ENCODE data around the gene FAM171A2.
A peak's percentile ranks its signal among the peaks of the same experiment; 100 is the strongest.

FAM171A2 gene

DNA sequence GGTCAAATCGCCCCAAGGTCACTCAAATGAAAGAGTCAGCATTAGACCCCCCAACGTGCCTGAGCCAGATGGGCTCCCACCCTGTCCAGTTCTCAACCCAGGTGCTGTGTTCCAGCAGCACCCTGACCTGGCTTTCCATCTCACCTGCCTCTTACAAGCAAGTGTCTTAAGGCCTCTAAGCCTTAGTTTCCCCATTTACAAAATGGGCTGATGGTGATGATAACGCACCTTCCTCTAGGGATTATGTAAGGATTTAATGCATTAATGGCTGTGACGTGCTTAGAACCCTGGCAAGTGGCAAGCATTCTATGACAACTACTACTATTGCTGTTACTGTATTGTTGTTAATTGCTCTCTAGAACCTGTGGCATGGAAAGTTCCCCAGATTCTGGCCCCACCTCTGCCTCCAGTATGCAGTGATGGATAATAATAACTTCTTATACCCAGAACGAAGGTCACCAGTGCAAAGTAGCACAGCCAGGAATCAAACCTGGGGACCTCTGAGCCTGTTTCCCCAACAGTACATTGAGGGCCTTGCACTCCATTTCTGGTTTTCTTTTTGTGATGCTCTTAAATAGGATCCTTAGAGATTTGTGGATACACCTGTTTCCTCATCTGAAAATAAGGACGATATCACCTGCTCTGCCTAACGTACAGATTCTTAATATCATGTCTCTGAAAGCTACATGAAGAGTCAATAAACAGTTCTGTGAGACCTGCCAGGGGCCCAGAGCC lies 35.8 kb downstream of the FAM171A2 start:
- no peak overlapping the region for H3K4me3 ChIP-seq (ENCODE audit: low read depth, low read length)
- TF ChIP-seq, protein P1, sequence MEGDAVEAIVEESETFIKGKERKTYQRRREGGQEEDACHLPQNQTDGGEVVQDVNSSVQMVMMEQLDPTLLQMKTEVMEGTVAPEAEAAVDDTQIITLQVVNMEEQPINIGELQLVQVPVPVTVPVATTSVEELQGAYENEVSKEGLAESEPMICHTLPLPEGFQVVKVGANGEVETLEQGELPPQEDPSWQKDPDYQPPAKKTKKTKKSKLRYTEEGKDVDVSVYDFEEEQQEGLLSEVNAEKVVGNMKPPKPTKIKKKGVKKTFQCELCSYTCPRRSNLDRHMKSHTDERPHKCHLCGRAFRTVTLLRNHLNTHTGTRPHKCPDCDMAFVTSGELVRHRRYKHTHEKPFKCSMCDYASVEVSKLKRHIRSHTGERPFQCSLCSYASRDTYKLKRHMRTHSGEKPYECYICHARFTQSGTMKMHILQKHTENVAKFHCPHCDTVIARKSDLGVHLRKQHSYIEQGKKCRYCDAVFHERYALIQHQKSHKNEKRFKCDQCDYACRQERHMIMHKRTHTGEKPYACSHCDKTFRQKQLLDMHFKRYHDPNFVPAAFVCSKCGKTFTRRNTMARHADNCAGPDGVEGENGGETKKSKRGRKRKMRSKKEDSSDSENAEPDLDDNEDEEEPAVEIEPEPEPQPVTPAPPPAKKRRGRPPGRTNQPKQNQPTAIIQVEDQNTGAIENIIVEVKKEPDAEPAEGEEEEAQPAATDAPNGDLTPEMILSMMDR (IDR thresholded peaks at IDR 0.05; ENCODE audit: low read depth, low read length), result no peak

DNA sequence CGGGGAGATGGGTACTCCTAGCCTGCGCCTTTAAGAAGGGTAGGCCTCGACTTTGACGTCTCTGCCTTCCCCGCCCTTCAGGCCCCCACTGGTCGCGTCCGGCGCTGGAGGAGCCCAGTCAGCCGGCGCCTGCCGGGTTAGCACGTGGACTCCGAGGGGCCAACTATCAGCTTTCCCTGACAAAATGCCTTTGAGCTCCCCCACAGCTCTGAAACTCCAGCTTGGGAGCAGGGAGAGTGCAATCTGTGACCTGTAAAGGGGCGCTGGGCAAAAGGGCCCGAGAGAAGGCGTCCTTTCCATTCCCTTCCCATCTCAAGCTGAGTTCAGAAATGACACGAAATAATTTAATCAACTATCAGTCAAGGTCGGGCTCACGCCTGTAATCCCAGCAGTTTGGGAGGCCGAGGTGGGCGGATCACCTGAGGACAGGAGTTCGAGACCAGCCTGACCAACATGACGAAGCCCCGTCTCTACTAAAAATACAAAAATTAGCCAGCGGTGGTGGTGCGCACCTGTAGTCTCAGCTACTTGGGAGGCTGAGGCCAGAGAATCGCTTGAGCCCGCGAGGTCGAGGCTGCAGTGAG lies 36.7 kb downstream of the FAM171A2 start:
- TF ChIP-seq, protein P1 (IDR thresholded peaks at IDR 0.05; ENCODE audit: low read depth, low read length), result no peak
- no peak overlapping the region for H3K4me3 ChIP-seq (ENCODE audit: low read depth, low read length)

DNA sequence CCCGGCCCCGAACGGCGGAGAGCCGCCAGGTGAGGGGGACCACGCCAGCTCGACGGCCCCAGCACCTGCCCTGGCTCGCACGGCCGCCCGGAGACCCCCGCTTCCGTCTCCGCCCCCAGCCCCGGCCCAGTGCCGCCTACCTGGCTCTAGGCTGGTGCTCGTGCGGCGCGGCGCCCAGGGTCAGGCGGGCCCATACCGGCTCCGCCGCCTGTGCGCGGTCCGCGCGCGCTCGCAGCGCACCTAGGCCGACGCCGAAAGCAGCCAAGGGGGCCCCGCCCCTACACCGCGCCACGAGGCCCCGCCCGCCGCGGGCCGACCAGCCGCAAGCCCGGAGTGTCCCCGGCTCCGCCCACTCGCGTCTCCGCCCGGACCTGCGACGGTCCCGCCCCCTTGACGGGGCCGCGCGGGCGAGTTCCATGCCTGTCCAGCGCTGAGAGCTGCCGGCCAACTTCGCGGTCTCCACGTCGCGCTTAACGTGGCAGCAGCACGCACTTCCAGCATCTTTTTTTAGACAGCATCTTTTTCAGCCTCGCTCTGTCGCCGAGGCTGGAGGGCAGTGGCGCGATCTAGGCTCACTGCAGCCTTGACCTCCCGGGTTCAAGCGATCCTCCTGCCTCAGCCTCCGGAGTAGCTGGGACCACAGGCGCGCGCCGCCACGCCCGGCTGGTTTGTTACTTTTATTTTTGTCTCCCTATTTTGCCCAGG lies 38.9 kb downstream of the FAM171A2 start, which contains the start of gene SLC25A39:
Gene SLC25A39, minus strand, starts transcription at position 253 of the 705 bp plus-strand sequence. CDS start 1,261 bp downstream, outside the sequence.
- TF ChIP-seq, protein P1 (IDR thresholded peaks at IDR 0.05; ENCODE audit: low read depth, low read length), result no peak
- H3K4me3 ChIP-seq (ENCODE audit: low read depth, low read length), result peak within 1 kb of the TSS; percentile 84

DNA sequence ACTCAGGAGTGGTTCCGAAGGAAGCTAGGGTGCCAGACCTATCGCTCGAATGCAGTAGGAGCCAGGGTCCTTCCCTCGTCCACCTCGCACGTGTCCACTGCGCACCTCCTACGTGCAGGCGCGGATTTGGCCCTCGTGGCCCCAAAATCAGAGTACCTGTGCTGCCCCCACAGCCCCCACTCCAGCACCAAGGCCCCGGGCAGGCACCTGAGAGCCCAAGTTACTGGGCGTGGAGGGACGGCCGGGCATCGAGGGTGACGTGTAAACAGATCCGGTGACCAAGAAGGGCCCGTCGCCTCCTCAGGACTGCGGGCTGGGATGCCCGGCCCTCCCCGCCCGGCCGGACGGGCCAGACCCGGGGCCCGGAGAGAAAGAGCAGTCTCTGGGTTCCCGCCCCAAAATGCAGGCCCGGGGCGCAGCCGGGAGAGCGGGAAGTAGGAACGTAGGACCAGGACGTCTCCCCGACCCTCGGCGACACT lies 39.5 kb downstream of the FAM171A2 start:
- TF ChIP-seq, protein P1 (IDR thresholded peaks at IDR 0.05; ENCODE audit: low read depth, low read length), result no peak
- peak overlapping the region; percentile 84 for H3K4me3 ChIP-seq (ENCODE audit: low read depth, low read length)

DNA sequence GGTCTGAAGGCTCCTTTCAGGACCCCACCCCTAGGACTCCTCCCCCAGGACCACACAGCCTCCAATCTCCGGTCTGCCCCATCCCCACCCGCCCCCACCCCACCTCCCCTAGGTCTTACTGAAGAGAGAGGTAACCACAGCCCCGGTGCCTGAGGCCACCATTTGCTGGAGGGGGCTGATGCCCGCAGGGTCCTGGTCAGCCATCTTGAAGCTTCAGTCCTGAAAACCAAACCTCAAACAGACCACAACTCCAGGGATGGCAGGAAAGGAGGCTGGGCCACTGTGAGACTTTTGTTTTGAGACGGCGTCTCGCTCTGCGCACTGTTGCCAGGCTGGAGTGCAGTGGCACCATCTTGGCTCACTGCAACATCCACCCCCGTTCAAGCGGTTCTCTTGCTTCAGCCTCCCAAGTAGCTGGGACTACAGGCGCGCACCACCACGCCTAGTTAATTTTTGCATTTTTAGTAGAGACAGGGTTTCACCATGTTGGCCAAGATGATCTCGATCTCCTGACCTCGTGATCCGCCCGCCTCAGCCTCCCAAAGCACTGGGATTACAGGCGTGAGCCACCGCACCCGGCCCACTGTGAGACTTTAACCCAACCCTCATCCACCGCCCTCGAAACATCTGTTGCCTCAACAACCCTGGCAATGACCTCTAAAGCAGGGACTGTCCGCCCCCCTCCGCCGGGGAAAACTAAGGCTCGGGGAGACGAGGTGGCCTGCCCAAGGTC lies 40.1 kb downstream of the FAM171A2 start:
- peak overlapping the region; percentile 84 for H3K4me3 ChIP-seq (ENCODE audit: low read depth, low read length)
- TF ChIP-seq, protein P1 (IDR thresholded peaks at IDR 0.05; ENCODE audit: low read depth, low read length), result no peak

- H3K4me3 ChIP-seq (ENCODE audit: low read depth, low read length), result no peak overlapping the region
- TF ChIP-seq, protein P1 (IDR thresholded peaks at IDR 0.05; ENCODE audit: low read depth, low read length), result no peak
Observed at GRCh38 chr17:44322236-44322895, 41.3 kb downstream of the FAM171A2 start.
